WTC11 (cell line): ENCODE results near the gene AP5Z1.
A peak's percentile ranks its signal among the peaks of the same experiment; 100 is the strongest.

ENCODE experiments used
- FOXJ3 ChIP-seq: sonication (generic); formaldehyde crosslinking; IDR thresholded peaks from 2 replicates; pipeline ENCODE4 v1.9.0; 2021; ENCODE audit warnings: missing genetic modification reagents, mild to moderate bottlenecking, borderline replicate concordance
- FOXK1 ChIP-seq: sonication (generic); formaldehyde crosslinking; IDR thresholded peaks from 2 replicates; pipeline ENCODE4 v1.8.0; 2022; ENCODE audit warnings: mild to moderate bottlenecking, moderate library complexity, missing genetic modification reagents
- FOXP1 ChIP-seq: sonication (generic); formaldehyde crosslinking; IDR thresholded peaks from 2 replicates; pipeline ENCODE4 v1.8.0; 2022; ENCODE audit warnings: missing genetic modification reagents, mild to moderate bottlenecking, moderate library complexity, borderline replicate concordance
- SP1 ChIP-seq: sonication (generic); formaldehyde crosslinking; conservative IDR thresholded peaks from 2 replicates; pipeline ENCODE4 v1.8.1; 2022; ENCODE audit warnings: missing genetic modification reagents
- ZNF121 ChIP-seq: sonication (generic); formaldehyde crosslinking; IDR thresholded peaks from 2 replicates; pipeline ENCODE4 v1.8.0; 2023; ENCODE audit warnings: missing genetic modification reagents
- ZSCAN18 ChIP-seq: fragments of 250-450 bp; sonication (Bioruptor Pico); IDR thresholded peaks from 2 replicates; pipeline ENCODE4 v2.1.2; 2022; ENCODE audit warnings: mild to moderate bottlenecking, moderate library complexity
- TF ChIP-seq, protein P1 (sequence below): fragments of 200-600 bp; IDR thresholded peaks from 2 replicates; pipeline ENCODE4 v1.8.0; 2022; ENCODE audit warnings: antibody characterized with exemption

- TF ChIP-seq FOXJ3 (CRISPR knock-in tag) (no peak), FOXK1 (CRISPR knock-in tag) (no peak), ZNF121 (CRISPR knock-in tag) (no peak), FOXP1 (CRISPR knock-in tag) (no peak), SP1 (CRISPR knock-in tag) (no peak), ZSCAN18 (CRISPR knock-in tag) (no peak)
- TF ChIP-seq, protein P1, sequence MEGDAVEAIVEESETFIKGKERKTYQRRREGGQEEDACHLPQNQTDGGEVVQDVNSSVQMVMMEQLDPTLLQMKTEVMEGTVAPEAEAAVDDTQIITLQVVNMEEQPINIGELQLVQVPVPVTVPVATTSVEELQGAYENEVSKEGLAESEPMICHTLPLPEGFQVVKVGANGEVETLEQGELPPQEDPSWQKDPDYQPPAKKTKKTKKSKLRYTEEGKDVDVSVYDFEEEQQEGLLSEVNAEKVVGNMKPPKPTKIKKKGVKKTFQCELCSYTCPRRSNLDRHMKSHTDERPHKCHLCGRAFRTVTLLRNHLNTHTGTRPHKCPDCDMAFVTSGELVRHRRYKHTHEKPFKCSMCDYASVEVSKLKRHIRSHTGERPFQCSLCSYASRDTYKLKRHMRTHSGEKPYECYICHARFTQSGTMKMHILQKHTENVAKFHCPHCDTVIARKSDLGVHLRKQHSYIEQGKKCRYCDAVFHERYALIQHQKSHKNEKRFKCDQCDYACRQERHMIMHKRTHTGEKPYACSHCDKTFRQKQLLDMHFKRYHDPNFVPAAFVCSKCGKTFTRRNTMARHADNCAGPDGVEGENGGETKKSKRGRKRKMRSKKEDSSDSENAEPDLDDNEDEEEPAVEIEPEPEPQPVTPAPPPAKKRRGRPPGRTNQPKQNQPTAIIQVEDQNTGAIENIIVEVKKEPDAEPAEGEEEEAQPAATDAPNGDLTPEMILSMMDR, result peak; percentile 19; the same call in 1 of the 2 replicates
Measured at GRCh38 chr7:4815609-4816418, 40.4 kb downstream of the AP5Z1 start.
